GM19372 (cell line): Measurements from ENCODE around the gene EPDR1.
"Not testable (repeated sequence)": the region's sequence is repeated elsewhere in the genome, so short reads cannot be mapped to it uniquely, and the experiment has no call there.

Experiments
- ATAC-seq: cut with Tn5 transposase; IDR thresholded peaks from one replicate; pipeline ENCODE4 v1.9.1; 2021; ENCODE audit warnings: mild to moderate bottlenecking, low read depth, moderate library complexity; ENCODE audit not compliant: unreplicated experiment

The EPDR1 gene

DNA sequence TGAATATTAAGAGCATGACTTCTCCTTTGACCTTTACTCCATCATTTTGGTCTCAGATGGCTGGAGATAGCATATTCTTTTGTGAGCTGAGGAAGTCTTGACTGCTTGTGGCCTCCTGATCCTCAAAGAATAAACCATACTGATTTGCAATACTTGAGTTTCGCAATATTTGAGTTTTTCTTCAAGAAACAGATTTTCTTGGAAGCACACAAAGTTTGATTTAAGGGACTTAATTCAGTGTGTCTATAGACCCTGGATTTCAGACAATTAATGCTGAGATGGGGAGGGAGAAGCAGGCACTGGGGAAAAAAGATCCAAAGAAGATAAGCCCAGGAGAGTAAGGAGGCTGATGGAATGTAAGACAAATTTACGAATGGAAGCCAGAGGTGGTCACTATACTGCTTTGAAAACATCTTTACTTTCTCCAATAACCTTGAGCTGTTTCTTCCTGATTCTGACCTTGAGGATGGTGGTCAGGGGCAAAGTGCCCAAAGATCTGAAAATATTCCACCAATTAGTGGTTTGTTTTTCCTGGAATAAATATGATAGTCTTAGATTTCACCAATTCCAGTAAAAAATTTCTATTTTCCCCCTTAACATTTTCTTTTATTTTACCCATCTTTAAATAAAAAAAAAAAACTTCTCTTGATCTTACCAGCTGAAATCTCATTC, 7.5 kb downstream of the EPDR1 start:
- ATAC-seq = no peak

DNA sequence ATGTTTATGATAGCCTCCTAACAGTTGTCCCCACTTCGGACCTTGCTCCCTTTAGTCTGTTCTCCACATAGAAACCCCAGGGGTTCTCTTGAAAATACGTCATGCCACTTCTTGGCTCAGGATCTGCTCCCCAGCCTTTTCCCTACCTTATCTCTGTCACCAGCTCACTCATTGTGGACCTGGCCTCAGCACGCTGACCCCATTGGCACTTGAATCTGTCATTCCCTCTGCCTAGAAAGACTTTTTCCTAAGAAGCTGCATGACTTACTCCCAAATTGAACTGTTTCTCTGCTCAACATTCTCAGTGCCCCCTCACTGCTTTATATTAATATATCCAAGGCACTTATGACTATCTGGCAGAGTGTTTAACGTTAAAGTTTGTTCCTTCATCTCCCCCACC, 8.4 kb downstream of the EPDR1 start:
- ATAC-seq = no peak

DNA sequence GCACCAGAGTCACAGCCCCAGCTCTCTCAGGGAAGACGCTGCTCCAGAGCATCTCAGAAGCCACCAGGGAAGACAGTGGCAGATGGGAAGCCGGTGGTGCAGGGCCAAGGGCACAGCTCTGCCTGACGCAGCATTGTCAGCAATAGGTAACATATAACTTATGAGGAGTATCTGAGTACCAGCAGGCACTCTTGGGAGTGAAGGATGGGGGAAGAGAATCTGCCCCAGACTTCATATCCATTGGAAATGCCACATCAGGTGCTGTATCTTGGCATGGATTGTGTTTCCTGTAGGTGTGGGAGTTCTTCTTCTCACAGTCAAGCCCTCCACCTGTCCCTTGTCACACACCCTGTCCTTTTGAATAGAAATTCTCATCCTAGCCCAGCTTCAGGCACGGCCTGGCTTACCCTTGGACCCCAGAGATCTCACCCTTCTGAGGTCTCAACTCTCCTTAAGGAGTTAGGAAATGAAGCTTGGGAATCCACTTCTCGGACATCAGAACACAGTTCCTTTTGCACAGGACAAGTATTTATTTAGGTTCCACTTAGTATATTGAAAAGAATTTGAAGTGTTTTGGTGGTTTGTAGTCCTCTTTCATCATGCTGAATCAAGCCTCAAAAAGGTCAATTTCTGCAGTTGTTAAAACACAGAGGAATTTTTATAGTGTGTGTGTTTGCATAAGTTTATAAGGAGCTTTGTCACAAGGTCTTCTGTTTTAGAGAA, 9.9 kb downstream of the EPDR1 start:
- ATAC-seq = no peak

DNA sequence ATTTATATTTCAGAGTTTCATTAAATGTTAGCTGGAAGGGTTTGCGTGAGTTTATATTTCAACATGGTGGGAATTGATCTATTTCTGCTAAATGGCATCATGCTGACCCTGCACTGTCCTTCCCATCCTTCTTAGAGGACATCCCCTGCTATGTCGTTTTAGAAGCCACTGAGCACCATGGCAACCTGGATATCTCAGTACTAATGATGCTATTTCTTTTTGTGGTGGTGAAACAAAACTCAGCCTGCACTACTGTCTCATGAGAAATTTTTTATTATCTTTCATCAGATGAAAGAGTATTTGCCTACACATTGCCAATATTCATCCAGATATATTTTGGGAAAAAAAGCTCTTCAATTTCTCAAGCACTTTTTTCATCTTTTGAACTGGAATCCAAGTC, 12.1 kb downstream of the EPDR1 start:
- no peak for ATAC-seq

DNA sequence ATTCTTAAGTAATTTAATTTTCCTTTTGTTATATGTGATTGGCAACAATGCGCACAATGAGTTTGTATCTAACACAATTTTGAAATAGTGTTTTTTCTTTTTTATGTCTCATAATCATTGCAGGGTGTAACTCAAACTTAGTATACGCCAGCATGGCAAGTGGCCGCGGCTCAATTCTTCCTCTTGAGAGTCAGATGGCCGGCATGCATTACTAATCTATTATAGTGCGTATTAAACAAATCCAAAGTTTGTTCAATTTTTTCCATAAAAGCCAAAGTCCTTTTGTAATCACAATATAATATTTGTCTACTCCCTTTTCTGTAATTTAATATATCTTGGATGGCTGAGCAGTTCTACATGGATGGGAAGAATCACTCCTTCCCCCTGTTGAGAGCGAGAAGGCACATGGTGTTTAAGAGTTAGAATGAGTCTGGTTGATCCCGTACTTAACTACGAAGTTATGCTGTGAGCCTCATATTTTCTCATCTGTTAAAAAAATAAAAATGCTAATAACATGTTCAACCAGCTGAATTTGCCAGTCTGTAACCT, 12.7 kb downstream of the EPDR1 start:
- ATAC-seq = no peak

DNA sequence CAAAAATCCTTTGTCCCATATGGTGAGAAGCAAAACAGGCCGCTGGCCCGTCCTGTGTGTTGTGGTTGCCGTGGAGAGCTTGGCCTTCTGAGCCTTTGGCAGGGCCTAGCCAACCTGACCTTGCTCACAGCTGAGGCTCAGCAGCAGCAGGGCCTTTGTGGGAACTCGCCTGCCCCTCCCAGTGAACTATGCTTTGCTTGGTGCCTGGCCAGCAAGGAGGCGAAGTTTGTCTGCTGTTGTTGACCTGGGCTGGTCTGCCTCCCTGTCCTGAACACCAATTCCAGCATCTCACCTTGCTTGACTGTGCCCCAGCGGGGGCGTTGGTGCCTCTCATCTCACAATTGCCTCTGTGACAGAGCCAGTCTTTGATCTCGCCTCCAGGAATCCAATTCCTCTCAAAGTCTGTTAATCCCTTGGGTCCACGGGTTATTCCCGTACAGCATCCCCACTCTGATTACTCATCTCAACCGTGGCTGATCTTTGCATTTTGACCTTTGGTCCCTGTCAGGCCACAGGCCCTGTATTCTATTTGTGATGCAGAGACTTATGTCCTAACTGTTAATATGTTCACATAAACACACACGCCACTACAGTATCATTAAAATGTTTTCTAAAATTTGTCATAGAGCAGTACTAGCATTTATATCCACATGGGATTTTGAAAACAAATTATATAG, 22.6 kb downstream of the EPDR1 start:
- ATAC-seq = no peak

DNA sequence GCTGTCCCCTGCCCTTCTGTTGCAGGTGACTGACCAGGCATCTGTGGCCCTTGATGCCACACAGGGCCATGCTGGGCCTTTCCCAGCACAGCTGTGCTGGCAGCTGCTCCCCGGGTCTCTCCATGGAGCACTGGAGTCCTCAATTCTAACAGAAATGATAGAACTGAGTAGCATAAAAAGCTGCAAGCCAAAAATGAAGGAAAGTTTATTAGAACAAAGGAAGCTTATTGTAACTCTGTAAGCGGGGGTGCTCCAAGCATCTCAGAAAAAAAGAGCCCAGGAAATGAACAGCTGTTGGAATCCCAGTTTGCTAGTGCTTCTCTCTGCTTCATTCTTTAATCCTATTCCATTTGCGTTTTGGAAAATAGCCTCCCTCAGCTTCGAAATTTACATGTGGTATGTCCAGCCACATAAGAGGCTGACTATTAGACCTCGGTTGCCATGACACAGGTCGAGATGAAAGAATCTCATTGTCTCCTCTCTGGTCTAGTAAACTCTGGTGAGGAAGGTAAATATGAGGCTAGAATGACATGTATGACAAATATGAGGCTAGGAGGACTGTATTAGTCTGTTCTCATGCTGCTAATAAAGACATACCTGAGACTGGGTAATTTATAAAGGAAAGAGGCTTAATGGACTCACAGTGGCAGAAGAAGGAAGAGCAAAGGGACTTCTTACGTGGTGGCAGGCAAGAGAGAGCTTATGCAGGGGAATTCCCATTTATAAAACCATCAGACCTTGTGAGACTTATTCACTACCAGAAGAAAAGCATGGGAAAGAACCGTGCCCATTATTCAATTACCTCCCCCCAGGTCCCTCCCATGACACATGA, 23.7 kb downstream of the EPDR1 start:
- ATAC-seq = no peak

DNA sequence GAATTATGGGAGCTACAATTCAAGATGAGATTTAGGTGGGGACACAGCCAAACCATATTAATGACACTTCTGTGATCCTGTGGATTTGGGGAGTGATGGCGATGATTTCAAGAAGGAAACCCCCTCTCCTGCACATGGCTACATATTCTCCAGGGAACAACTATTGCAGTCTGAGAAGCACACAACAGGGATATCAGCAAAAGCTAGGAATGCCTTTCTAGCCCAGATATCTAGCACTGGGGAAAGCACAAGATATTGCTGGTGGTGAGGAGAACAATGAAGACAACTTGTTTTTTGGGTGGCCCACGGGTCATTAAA, 24.3 kb downstream of the EPDR1 start:
- ATAC-seq = no peak

DNA sequence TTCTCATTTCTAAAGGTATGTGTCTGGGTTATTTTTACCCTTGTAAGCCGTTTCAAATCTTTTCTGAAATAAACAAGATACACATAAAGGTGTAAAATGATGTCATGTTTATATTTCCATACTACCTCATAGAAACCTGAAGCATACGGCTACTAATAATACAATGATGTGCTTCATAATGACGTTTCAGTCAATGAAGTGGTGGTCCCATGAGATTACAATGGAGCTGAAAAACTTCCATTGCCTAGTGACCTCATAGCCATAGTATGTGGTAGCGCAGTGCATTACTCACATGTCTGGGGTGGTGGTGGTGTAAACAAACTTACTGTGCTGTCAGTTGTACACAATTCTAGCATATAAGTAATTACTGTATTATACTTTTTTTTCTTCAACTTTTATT, 24.9 kb downstream of the EPDR1 start:
- ATAC-seq = no peak

DNA sequence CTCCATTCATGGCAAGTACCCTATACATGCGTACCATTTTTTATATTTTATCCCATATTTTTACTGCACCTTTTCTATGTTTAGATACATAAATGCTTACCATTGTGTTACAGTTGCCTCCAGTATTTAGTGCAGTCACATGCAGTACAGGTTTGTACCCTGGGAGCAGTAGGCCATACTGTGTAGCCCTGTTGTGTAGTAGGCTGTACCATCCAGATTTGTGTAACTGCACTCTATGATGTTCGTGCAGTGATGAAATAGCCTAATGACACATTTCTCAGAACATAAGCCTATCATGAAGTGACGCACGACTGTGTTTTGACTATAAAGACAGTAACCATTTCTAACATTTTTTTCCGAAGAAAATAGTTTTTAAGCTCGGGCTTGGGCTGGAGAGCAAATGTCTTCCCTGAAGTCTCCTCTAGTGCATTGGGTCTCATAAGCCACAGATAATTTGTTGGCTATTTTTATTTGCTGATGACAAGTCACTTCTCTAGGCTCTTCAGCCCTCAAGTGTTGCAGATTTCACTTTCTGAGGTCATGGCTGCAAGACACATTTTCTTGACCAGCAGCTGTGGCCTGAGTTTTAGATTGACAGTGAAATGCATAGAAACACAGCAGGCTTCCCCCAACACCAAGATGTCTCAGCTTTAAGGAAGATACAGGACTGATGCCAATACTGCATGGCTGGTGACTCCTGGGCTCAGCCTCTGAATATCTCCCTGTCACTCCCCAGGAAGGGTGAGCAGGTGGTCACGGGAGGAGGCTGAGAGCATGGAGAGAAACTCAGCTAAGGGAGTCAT, 26.9 kb downstream of the EPDR1 start:
- ATAC-seq = no peak

DNA sequence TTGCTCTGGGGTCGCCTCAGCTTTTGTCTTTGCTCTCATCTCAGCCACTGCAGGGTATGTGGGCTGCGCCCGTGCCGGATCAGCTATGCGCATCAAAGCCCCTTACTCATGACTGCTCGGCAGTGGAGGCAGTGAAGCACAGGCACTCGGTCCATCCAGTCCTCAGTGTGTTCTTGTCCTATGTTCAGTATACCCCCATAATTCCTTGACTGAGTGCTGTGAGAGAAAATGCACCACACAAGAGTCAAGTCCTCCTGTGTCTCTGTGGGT, 27.4 kb downstream of the EPDR1 start:
- ATAC-seq = no peak

DNA sequence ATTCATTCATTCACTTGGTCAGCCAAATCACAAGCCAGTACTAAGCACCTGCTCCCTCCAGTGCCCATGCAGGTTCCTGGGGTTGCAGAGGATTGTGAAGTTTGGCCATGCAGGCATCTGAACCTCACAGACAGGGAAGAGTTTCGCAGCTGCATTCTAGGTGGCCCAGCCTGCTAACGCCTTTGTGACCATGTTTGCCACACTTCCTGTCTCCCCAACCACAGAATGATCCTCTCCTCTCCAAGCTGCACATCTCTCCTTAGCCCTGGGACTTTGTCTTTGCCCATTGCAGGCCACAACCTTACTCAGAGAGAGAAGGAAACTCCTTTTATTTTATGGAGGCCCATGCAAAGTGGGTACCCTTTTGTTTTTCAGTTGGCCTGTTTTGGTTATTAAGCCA, 31.8 kb downstream of the EPDR1 start:
- ATAC-seq = no peak

DNA sequence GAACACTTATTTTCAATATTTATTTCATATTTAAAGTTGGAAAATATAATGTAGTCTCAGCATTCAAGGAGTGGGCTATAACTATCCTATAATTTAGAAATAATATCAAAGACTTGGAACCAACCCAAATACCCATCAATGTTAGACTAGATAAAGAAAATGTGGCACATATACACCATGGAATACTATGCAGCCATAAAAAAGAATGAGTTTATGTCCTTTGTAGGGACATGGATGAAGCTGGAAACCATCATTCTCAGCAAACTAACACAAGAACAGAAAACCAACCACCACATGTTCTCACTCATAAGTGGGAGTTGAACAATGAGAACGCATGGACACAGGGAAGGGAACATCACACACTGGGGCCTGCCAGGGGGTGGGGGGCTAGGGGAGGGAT, 33.8 kb downstream of the EPDR1 start:
- ATAC-seq = not testable (repeated sequence)

DNA sequence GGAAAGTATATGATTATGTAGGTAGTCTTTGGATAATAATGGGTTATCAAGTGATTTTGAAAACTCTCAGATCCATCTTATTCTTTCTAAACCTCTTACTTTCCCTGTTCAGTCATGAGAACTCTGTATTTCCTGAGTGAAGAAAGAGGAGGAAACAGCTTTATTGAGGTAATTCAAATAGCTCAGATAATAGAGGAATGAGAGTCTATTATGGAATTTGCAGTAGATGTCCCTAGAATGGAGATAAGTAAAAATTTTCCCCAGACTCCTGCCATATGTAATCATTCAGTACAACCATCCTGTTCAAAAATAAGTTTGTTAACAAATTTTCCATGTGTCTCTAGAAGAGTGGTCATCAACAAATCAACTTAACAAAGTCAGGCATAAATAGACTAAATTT, 36.4 kb downstream of the EPDR1 start:
- ATAC-seq = no peak

DNA sequence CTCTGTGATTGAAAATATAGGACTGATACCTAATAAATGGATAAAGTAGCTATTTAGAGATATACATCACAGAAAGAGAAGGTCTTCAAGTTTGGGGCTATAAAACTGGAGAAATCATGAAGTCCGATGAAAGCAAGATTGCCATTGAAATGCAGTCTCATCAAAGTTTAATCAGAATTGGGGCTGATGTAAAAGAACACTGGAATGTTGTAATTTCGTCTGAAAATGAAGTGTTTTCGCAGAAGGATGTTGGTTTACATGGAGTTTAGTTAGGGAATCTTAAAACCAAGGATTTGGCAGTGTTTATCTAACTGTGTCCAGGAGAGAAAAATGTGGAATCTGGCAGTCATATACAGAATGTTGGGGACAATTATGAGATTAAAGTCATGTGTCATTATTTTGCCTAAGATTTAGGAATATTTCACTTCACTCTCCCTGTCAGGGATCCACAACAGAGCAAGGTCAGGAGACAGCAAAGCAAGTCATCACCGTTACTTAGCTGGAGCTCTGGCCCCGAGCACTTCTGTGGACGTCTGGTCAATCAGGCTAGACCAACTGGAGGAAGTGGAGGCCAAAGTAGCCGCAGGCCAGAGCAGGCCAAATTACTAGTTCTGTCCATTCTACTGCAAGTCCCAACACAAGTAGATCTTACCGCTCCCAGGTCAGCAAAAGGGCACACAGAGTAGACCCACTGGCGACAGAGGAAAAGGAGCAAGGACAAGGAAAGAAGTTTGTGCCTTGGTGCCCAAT, 37.0 kb downstream of the EPDR1 start:
- no peak for ATAC-seq

DNA sequence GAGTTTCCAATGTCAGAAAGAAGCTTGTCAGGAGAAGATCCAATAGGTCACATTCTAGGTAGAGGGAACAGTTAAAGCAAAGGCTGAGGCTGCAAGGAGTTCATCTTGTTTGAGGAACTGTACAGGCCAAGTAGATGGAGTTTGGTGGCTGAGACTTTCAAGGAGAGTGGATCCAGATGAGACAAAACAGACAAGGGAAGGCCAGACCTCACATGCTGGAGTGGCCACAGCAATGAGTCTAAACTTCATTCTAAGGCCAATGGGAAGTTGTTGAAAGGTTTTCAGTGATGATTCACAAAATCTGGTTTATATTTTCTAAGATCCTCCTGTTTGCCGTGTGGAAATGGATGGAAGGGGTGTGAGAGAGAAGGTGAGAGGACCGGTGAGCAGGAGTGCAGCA, 40.0 kb downstream of the EPDR1 start:
- no peak for ATAC-seq

DNA sequence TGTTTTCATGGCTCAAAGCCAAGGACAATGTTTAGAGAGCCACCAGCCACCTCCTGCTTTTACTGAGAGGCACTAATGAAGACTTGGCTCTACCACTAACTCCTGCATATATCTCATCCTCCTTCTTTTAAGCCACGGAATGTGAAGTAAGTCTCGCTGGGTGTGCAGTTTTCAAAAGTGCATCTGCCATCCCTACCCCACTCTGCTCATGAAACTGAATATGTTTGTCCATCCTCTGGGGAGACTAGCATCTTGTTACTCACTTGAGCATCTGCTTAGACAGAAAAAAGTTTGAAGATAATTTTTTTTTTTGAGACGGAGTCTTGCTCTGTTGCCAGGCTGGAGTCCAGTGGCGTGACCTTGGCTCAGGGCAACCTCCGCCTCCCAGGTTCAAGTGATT, 40.8 kb downstream of the EPDR1 start:
- ATAC-seq = no peak

DNA sequence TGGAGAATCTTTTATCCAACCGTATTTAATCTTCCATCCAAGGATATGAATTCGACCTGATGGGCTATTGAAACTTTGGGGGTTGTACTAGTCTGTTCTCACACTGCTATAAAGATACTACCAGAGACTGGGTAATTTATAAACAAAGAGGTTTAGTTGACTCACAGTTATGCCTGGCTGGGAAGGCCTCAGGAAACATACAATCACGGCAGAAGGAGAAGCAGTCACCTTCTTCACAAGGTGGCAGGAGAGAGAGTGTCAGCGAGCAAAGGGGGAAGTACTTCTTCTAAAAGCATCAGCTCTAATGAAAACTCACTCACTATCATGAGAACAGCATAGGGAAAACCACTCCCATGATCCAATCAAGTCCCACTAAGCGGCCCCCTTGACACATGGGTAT, 43.8 kb downstream of the EPDR1 start:
- no peak for ATAC-seq

DNA sequence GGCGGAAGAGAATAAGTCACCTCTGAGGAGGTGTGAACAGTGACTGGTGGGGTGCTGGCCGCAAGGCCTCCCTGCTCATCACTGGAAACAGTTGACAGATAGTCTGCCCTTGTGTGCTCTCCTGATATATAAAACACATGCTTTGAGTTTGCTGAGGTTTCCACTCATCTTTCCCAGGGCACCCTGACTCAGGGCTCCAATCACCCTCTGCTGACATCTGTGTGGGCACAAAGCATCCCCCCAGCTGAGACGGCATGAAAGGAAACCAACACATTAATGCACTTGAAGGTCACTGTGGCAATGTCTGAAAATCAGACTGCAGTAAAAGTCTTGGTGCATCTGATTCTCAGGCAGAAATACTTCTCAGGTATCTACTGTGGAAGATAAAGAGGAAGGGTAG, 49.8 kb downstream of the EPDR1 start:
- ATAC-seq = no peak

DNA sequence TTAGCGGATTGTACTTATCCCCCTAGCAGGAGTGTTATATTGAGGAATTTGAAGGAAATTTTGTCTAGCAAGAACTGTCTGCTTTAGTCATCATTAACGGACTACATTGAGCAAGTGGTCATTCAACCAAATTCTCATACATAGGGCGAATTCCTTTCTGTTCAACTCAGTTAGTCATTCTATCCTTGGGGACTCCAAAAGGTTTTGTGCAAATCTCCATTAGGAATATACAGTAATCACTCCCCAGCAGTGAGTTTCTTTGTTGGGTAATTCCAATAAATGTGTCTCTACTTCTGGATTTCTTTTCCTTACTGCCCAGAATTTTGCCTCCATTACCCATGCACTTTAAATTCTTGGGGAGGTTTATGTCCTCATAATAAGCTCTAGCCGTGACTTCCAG, 51.1 kb downstream of the EPDR1 start:
- ATAC-seq = no peak
